Activated T-cell treated with anti-CD3 and anti-CD28 coated beads, Interleukin-2, amount 50 U/mL, for 72 hours (primary cell): Measurements from ENCODE around the gene NUP160. TPM values are rescaled to one million over a fixed set of nuclear protein-coding genes. Genes with fewer than 3 reads are reported as not detected.
"Not testable (repeated sequence)": the region's sequence is repeated elsewhere in the genome, so short reads cannot be mapped to it uniquely, and the experiment has no call there.

Source experiments
- ATAC-seq, 2 donors: fragments of 150-1000 bp; cut with Tn5 transposase; replicated peaks in 1 of 2; 2 replicates each; pipeline ENCODE4 v1.10.0; 2021; ENCODE audit warnings: moderate library complexity in 2 of 2, mild to moderate bottlenecking in 1 of 2
- DNase-seq, 2 donors: peaks; one replicate each; pipeline ENCODE4 v3.0.0; 2021 to 2022; ENCODE audit warnings: mixed read lengths in 1 of 2
- H3K27ac Mint-ChIP-seq: one replicate; pipeline ENCODE4 v1.8.0; 2022; ENCODE audit warnings: mild to moderate bottlenecking, moderate library complexity, mixed read lengths
- H3K27me3 Mint-ChIP-seq: one replicate; pipeline ENCODE4 v1.8.0; 2022; ENCODE audit warnings: low read depth, mixed read lengths
- H3K36me3 Mint-ChIP-seq, 2 donors: one replicate each; pipeline ENCODE4 v1.8.0; 2022; ENCODE audit warnings: mixed read lengths in 2 of 2, mild to moderate bottlenecking in 1 of 2; ENCODE audit not compliant: insufficient read depth in 2 of 2
- H3K4me1 Mint-ChIP-seq: one replicate; pipeline ENCODE4 v1.8.0; 2022; ENCODE audit warnings: low read depth, mixed read lengths
- H3K4me3 Mint-ChIP-seq, 2 donors: one replicate each; pipeline ENCODE4 v1.8.0; 2022; ENCODE audit warnings: mild to moderate bottlenecking in 2 of 2, mixed read lengths in 2 of 2, moderate library complexity in 2 of 2
- H3K9me3 Mint-ChIP-seq, 2 donors: one replicate each; pipeline ENCODE4 v1.8.0; 2022; ENCODE audit warnings: mixed read lengths in 2 of 2
- total RNA-seq, 2 donors: library from RNA; stranded (reverse); gene quantifications; one replicate each; pipeline ENCODE4 v1.2.3, GENCODE V29; 2022

NUP160 gene
- total RNA-seq, 2 donors from 2014 or later: 53.9 to 61.8 TPM

GRCh38 chr11:47769556-47769955 lies 78.6 kb downstream of the NUP160 start:
- H3K4me1 Mint-ChIP-seq: peaks cover 17% of the 10 kb centered on the region
- H3K27ac Mint-ChIP-seq: peak overlapping the region; percentile 70
- ATAC-seq, DNase-seq, H3K27me3 Mint-ChIP-seq, H3K9me3 Mint-ChIP-seq: not testable (repeated sequence)
- H3K4me3 Mint-ChIP-seq: peak overlapping the region in 1 of 2 donors; percentile 7
- peaks cover 5 to 22% of the 10 kb centered on the region in 2 donors for H3K36me3 Mint-ChIP-seq

DNA sequence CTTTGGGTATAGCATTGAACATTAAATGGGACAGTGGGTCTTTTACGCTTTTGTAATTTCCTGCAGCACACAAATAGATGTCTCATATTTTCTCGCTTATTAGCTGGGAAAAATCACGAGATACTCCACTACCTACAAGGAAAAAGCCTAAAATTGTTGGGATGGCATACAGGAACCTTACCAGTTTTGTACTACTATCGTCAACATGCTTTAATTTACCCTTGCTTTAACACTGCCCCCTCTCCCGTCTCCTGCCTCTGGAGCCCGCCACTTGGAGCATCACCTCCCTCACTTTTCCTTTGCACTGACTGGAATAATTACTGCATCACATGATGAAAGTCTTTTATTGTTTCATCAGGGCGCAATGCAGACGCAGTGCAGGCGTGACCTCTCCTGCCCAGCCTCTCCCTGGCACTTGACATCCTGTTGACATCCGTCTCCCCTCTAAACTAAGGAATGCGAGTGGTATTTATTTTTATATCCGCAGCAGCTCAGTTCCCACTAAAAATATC lies 80.0 kb downstream of the NUP160 start:
- no peaks in the 10 kb centered on the region for H3K9me3 Mint-ChIP-seq
- H3K4me3 Mint-ChIP-seq: peak overlapping the region; percentile 89 to 100
- H3K27me3 Mint-ChIP-seq: no peaks in the 10 kb centered on the region
- peaks cover 5 to 25% of the 10 kb centered on the region in 2 donors for H3K36me3 Mint-ChIP-seq
- peaks cover 22% of the 10 kb centered on the region for H3K4me1 Mint-ChIP-seq
- H3K27ac Mint-ChIP-seq: peak overlapping the region; percentile 97
- ATAC-seq: no peak
- DNase-seq: peak; percentile 21 to 35

- ATAC-seq (peak; percentile 55), DNase-seq (peak; percentile 82 to 84)
- H3K27ac Mint-ChIP-seq: peak overlapping the region; percentile 100
- H3K4me3 Mint-ChIP-seq: peak overlapping the region; percentile 98 to 100
- H3K9me3 Mint-ChIP-seq: no peaks in the 10 kb centered on the region
- H3K27me3 Mint-ChIP-seq: no peaks in the 10 kb centered on the region
- H3K36me3 Mint-ChIP-seq: peaks cover 5 to 26% of the 10 kb centered on the region in 2 donors
- H3K4me1 Mint-ChIP-seq: peaks cover 22% of the 10 kb centered on the region
These were observed 81.5 kb downstream of the NUP160 start for GRCh38 chr11:47766509-47767227.

GRCh38 chr11:47765086-47765485 lies 83.1 kb downstream of the NUP160 start:
- ATAC-seq: no peak
- peaks cover 5 to 29% of the 10 kb centered on the region in 2 donors for H3K36me3 Mint-ChIP-seq

DNA sequence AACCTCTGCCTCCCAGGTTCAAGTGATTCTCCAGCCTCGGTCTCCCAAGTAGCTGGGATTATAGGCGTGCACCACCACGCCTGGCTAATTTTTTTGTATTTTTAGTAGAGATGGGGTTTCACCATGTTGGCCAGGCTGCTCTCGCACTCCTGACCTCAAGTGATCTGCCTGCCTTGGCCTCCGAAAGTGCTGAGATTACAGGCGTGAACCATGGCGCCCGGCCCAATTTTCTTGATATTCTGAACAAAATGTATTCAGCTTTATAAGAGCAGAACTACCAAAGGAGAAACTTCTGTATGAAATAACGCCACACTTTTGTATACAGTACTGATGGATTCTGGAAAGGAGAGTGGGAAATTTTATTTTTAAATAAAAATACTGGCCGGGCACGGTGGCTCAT lies 88.9 kb downstream of the NUP160 start:
- H3K9me3 Mint-ChIP-seq, ATAC-seq, H3K27me3 Mint-ChIP-seq, DNase-seq, H3K4me3 Mint-ChIP-seq, H3K27ac Mint-ChIP-seq: not testable (repeated sequence)
- Mint-ChIP-seq H3K36me3 (peaks cover 13 to 35% of the 10 kb centered on the region in 2 donors), H3K4me1 (peaks cover 23% of the 10 kb centered on the region)

More at GRCh38 chr11:47765086-47765485, 83.1 kb downstream of the NUP160 start:
- Mint-ChIP-seq H3K4me3 (peak overlapping the region; percentile 98), H3K27me3 (no peaks in the 10 kb centered on the region), H3K27ac (peak overlapping the region; percentile 100), H3K4me1 (peaks cover 32% of the 10 kb centered on the region), H3K9me3 (no peaks in the 10 kb centered on the region)
- DNase-seq: no peak

DNA sequence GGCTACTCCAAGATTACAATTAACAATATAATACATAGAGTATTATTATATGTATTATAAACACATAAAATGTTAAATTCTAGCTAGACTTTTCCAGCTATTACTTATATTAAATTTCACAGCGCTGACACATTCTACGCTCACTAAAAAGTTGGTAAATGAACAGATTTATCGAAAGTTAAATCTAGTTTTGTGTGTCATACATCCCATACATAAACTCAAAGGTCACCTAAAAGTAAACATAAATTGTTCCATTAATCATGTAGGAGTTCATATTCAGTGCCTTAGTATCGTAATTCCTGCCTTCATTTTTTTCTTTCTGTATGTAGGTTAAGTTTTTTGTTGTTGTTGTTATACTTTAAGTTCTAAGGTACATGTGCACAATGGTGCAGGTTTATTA lies 91.9 kb downstream of the NUP160 start:
- Mint-ChIP-seq H3K27me3 (no peaks in the 10 kb centered on the region), H3K4me3 (no peak overlapping the region), H3K36me3 (peaks cover 19 to 37% of the 10 kb centered on the region in 2 donors), H3K4me1 (peaks cover 18% of the 10 kb centered on the region), H3K9me3 (no peaks in the 10 kb centered on the region), H3K27ac (no peak overlapping the region)
- DNase-seq: no peak
- ATAC-seq: no peak

DNA sequence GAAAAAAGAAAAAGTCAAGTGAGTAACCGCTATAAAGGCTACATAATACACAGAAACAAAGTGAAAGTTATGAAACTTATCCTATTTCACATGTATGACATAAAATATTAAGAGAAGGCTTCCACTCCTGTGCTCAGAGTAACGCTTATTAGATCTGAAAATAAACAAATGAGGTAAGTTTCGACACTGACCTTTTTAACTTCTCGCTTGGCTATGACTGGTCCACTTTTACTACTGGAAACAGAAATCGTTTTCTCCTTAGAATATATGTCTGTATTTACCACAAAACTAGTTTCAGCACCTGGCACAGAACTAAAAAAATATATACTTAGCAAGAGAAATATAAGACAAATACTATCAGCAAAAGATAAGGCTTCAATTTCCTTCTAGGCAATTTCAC lies 97.4 kb downstream of the NUP160 start:
- DNase-seq (no peak), ATAC-seq (no peak)
- Mint-ChIP-seq H3K4me1 (peaks cover 6% of the 10 kb centered on the region), H3K27ac (peak overlapping the region; percentile 24), H3K36me3 (peaks cover 12 to 39% of the 10 kb centered on the region in 2 donors), H3K9me3 (no peaks in the 10 kb centered on the region), H3K4me3 (no peak overlapping the region), H3K27me3 (no peaks in the 10 kb centered on the region)

DNA sequence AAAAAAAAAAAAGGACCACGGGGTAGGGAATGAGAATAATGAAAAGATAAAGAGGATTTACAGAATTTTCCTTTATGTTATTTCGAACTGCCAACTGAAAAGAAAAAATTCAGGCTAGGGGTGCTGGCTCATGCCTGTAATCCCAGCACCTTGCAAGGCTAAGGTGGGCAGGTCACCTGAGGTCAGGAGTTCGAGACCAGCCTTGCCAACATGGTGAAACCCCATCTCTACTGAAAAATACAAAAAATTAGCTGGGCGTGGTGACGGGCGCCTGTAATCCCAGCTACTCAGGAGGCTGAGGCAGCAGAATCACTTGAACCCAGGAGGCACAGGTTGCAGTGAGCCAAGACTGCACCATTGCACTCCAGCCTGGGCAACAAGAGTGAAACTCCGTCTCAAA lies 105.7 kb downstream of the NUP160 start:
- not testable (repeated sequence) for H3K27me3 Mint-ChIP-seq, H3K27ac Mint-ChIP-seq, DNase-seq, H3K9me3 Mint-ChIP-seq, H3K4me1 Mint-ChIP-seq, ATAC-seq, H3K4me3 Mint-ChIP-seq
- peaks cover 9 to 43% of the 10 kb centered on the region in 2 donors for H3K36me3 Mint-ChIP-seq

- peaks cover 6 to 40% of the 10 kb centered on the region in 2 donors for H3K36me3 Mint-ChIP-seq
- not testable (repeated sequence) for DNase-seq, H3K9me3 Mint-ChIP-seq, H3K27me3 Mint-ChIP-seq, ATAC-seq, H3K27ac Mint-ChIP-seq, H3K4me3 Mint-ChIP-seq, H3K4me1 Mint-ChIP-seq
These were observed 110.3 kb downstream of the NUP160 start for GRCh38 chr11:47737817-47738216.

DNA sequence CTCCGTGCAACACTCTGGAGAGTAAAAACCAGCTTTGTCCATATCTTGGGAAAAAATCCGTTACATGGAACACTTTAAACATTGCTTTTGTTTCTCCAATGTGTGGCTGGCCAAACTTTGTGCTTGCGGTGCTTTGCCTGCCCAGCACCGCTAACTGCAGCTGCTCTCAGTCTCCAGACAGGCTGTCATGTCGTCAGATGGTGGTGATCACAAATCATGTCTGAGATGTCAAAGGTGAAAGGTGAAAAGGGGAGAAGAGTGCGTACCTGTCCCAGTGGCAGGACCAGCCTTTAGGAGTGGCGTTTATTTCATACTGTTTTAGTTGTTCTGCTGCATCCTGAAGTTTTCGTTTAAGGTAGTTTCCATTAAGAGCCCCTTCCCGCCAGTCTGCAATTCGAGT lies 115.9 kb downstream of the NUP160 start:
- Mint-ChIP-seq H3K27ac (no peak overlapping the region), H3K4me3 (no peak overlapping the region), H3K36me3 (peaks cover 13 to 46% of the 10 kb centered on the region in 2 donors), H3K27me3 (no peaks in the 10 kb centered on the region), H3K4me1 (peaks cover 4% of the 10 kb centered on the region), H3K9me3 (no peaks in the 10 kb centered on the region)
- DNase-seq: no peak
- no peak for ATAC-seq

DNA sequence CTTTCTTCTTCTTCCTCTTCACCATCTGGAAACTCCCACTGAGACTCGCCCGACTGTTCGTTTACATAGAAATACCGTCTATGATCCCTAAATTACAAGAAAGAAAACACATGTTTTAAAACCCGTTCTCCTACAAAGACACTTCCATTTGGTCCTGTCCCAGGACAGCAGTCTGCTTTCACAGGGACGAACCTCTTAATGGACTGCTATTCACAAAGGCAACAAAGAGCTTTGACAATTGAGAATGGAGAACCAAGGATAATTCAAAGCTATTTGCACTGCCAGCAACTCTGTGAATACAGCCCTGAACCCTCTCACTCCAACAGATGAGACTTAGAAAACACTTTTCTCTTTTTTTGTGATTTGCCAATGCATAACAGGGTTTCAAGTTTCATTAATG lies 116.7 kb downstream of the NUP160 start:
- no peak overlapping the region for H3K4me3 Mint-ChIP-seq
- no peaks in the 10 kb centered on the region for H3K9me3 Mint-ChIP-seq
- H3K36me3 Mint-ChIP-seq: peaks cover 10 to 42% of the 10 kb centered on the region in 2 donors
- H3K27me3 Mint-ChIP-seq: no peaks in the 10 kb centered on the region
- peaks cover 4% of the 10 kb centered on the region for H3K4me1 Mint-ChIP-seq
- no peak for DNase-seq
- no peak overlapping the region for H3K27ac Mint-ChIP-seq
- ATAC-seq: no peak
